Right lobe of liver (tissue), 6 donors: ENCODE data around the gene TSPAN12. TPM values are rescaled to one million over a fixed set of nuclear protein-coding genes. Genes with fewer than 3 reads are reported as not detected.
A peak's percentile ranks its signal among the peaks of the same experiment; 100 is the strongest.

Experiments used
- ATAC-seq, 4 donors: fragments of 200-7000 bp; cut with Tn5 transposase; one replicate each; pipeline ENCODE4 v1.9.1; 2020; ENCODE audit warnings: mild to moderate bottlenecking in 4 of 4, moderate library complexity in 4 of 4
- DNase-seq, 3 donors: peaks; one replicate each; pipeline ENCODE4 v3.0.0-alpha.2; 2020
- H3K27ac ChIP-seq, 3 donors: fragments of 200-600 bp; one replicate each; pipeline ENCODE4 v1.8.0; 2022
- H3K27me3 ChIP-seq, 2 donors: fragments of 200-600 bp; one replicate each; pipeline ENCODE4 v1.8.0; 2022
- H3K36me3 ChIP-seq, 4 donors: fragments of 200-600 bp; sonication (generic) in 1 of 4; one replicate each; pipeline versions ENCODE4 v1.5.1 to v1.8.0; 2017 to 2022; ENCODE audit warnings: control low read depth in 1 of 4
- H3K4me1 ChIP-seq, 4 donors: fragments of 200-600 bp; sonication (generic) in 1 of 4; one replicate each; pipeline versions ENCODE4 v1.5.1 to v1.8.0; 2017 to 2022; ENCODE audit warnings: control low read depth in 1 of 4
- H3K4me3 ChIP-seq, 3 donors: fragments of 200-600 bp; one replicate each; pipeline ENCODE4 v1.8.0; 2022
- H3K9me3 ChIP-seq, 4 donors: fragments of 200-600 bp; sonication (generic) in 1 of 4; one replicate each; pipeline versions ENCODE4 v1.5.1 to v1.8.0; 2017 to 2022; ENCODE audit warnings: control low read depth in 1 of 4
- POLR2A ChIP-seq: fragments of 450-650 bp; IDR thresholded peaks from one replicate; pipeline ENCODE4 v1.6.1; 2017; ENCODE audit warnings: antibody characterized with exemption, mild to moderate bottlenecking
- WGBS: methylation state at CpG from one replicate; pipeline ENCODE4 v1.1.6; 2018; ENCODE audit warnings: low coverage, low lambda C conversion rate; ENCODE audit not compliant: insufficient coverage; ENCODE audit errors: missing lambda C conversion rate; 5-methylcytosine and 5-hydroxymethylcytosine counted together
- intact Hi-C, 2 donors: fragments of 100-400 bp; cut with DNase I; formaldehyde crosslinking; loops; one replicate each; pipeline versions ENCODE4 v1.11.2 to v1.14.1; 2022
- total RNA-seq, 6 experiments: library from RNA; depleted of rRNA in 2 of 6; stranded (reverse); fragments of >200 nt in 2 of 6; fragmentation: NEBNext Ultra II Directional in 3 of 6; extraction: Animal tissue kit (Norgen Biotek cat#: 25700) in 3 of 6; gene quantifications; one replicate each; pipeline versions ENCODE4 v1.1.0 to v1.2.4, GENCODE V29; 2016 to 2023
- TF ChIP-seq, protein P1 (sequence below), 4 donors: fragments of 200-600 bp in 3 of 4; fragments of 450-650 bp in 1 of 4; IDR thresholded peaks; one replicate each; pipeline versions ENCODE4 v1.5.1 to v1.8.0; 2016 to 2022; ENCODE audit warnings: antibody characterized with exemption in 4 of 4, mild to moderate bottlenecking in 2 of 4
- donor health status: DM: no; HTN: yes; CAD: no.
- donor health status: DM: no; HTN: no; CAD: no.
- donor health status: DM: no; HTN: no; CAD: no.
- donor health status: DM: no; HTN: yes; CAD: no.
- donor health status: DM: no; HTN: yes; CAD: no.

TSPAN12 gene
- total RNA-seq, 6 experiments from 2014 or later: 10.7 to 14.4 (median 12.6) TPM

DNA sequence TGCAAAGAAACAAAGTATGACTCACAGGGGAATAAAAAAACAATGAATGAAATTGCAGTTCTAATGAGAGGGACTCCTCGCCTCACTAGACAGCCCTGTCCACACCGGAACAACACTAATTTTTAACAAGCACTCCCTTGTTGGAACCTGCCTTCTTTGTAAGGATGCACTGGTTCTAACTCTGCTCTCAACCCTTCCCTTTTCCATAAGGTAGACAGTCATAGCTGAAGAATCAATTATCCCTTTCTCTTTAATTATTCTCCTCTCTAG, 65.1 kb downstream of the TSPAN12 start:
- 91% methylated on average over 2 of the region's 2 CpGs for WGBS
- Histone ChIP-seq H3K27ac (no peak overlapping the region), H3K27me3 (no peaks in the 10 kb centered on the region), H3K9me3 (no peaks in the 10 kb centered on the region), H3K4me3 (no peak overlapping the region), H3K36me3 (no peaks in the 10 kb centered on the region), H3K4me1 (no peaks in the 10 kb centered on the region)
- intact Hi-C loops: no loop called here
- DNase-seq (no peak), ATAC-seq (no peak)
- TF ChIP-seq, protein P1, sequence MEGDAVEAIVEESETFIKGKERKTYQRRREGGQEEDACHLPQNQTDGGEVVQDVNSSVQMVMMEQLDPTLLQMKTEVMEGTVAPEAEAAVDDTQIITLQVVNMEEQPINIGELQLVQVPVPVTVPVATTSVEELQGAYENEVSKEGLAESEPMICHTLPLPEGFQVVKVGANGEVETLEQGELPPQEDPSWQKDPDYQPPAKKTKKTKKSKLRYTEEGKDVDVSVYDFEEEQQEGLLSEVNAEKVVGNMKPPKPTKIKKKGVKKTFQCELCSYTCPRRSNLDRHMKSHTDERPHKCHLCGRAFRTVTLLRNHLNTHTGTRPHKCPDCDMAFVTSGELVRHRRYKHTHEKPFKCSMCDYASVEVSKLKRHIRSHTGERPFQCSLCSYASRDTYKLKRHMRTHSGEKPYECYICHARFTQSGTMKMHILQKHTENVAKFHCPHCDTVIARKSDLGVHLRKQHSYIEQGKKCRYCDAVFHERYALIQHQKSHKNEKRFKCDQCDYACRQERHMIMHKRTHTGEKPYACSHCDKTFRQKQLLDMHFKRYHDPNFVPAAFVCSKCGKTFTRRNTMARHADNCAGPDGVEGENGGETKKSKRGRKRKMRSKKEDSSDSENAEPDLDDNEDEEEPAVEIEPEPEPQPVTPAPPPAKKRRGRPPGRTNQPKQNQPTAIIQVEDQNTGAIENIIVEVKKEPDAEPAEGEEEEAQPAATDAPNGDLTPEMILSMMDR (IDR thresholded peaks at IDR 0.05): no peak
- TF ChIP-seq POLR2A: no peak

DNA sequence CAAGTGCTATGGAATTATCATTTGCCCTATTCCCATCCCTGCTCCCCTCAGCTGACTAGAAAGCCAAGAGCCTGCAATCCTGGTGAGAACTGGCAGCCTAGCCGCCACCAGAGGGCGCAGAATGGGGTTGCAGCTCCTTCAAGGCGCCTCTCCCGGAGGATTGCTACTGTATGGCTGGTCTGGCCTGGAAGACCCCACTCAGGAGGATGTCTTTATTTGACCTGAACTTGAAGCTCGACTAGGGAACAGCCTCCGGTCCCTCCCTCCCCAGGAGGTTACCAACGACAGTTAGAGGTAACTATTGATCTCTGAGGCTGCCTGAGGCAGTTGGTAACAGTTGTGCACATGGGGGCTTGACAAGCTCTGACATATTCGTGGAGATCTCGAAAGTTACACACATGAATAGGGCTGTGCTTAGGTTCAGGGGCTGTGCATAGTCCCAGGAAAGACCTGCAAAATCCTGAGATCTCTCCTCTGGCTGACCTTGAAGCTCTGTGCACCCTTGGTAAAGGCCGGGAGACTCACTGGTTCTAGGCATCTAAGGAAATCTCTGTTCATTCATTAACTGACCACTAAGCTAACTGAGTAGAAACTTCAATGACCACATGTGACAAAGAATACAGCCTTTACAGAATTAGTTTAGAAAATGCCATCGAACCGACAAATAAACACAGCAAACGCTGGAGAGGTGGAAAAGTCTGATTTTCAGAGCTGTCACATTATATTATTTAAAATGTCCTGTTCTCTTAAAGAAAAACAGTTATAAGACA, 65.7 kb downstream of the TSPAN12 start:
- 71% methylated on average over 6 of the region's 13 CpGs for WGBS

DNA sequence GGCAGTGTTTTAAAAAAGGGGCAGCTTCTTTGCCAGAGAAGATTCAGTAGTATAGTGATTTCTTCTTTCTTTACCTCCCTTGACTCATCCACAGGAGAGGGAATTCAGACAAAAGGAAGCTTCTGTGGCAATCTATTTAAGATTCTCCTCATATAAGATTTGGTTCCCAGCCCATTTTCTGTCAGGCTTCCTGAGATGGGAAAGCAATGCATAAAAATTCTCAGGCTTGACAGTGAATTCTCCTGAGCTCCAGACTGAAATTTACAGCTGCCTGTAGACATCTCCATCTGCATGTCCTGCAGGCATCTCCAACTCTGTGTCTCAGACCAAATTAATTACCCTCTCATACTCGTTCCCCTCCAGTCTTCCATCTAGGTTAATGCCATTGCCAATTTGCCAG, 72.8 kb downstream of the TSPAN12 start:
- Histone ChIP-seq H3K9me3 (no peaks in the 10 kb centered on the region), H3K27me3 (no peaks in the 10 kb centered on the region), H3K4me3 (no peak overlapping the region), H3K36me3 (no peaks in the 10 kb centered on the region), H3K4me1 (no peaks in the 10 kb centered on the region), H3K27ac (no peak overlapping the region)
- DNase-seq: no peak
- no peak for ATAC-seq
- 47% methylated on average over 1 of the region's 1 CpG for WGBS
- TF ChIP-seq POLR2A: no peak
- TF ChIP-seq, protein P1 (IDR thresholded peaks at IDR 0.05): no peak
- intact Hi-C loops: no loop called here

More for the DNA sequence above, 65.7 kb downstream of the TSPAN12 start:
- ATAC-seq (peak; percentile 97 to 98 (median 98)), DNase-seq (peak; percentile 79 to 80 (median 79))
- Histone ChIP-seq H3K27ac (no peak overlapping the region), H3K4me1 (no peaks in the 10 kb centered on the region), H3K4me3 (no peak overlapping the region), H3K36me3 (no peaks in the 10 kb centered on the region), H3K9me3 (no peaks in the 10 kb centered on the region), H3K27me3 (no peaks in the 10 kb centered on the region)
- TF ChIP-seq, protein P1 (IDR thresholded peaks at IDR 0.05): peak; percentile 70 to 92 (median 89)
- no peak for TF ChIP-seq POLR2A
- intact Hi-C loops: no loop called here

DNA sequence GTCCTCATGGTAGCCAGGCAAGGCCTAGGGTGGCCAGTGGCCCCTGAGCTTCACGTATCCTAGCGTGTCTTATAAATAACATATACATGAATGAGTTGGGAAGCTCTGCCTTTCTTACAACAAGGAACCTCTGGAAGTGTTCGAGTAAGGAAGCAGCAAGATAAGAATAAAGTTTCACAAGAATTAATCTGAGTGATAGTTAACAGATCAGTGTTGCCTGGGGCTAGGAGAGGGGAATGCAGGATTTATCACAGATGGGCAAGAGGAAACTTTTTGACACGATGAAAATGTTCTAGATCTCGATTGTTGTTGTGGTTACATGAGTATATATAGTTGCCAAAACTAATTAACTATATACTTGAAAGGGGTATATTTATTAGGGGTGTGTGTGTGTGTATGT, 74.2 kb downstream of the TSPAN12 start:
- intact Hi-C loops: no loop called here
- WGBS: 69% methylated on average over 5 of the region's 5 CpGs

More for the DNA sequence above, 74.2 kb downstream of the TSPAN12 start:
- Histone ChIP-seq H3K27ac (no peak overlapping the region), H3K4me3 (no peak overlapping the region), H3K9me3 (no peaks in the 10 kb centered on the region), H3K4me1 (no peaks in the 10 kb centered on the region), H3K36me3 (no peaks in the 10 kb centered on the region), H3K27me3 (no peaks in the 10 kb centered on the region)
- TF ChIP-seq, protein P1 (IDR thresholded peaks at IDR 0.05): no peak
- no peak for TF ChIP-seq POLR2A
- DNase-seq (no peak), ATAC-seq (no peak)
